Naive thymus-derived CD8-positive, alpha-beta T cell (primary cell): ENCODE measurements around the gene PEAR1. TPM values are rescaled to one million over a fixed set of nuclear protein-coding genes. Genes with fewer than 3 reads are reported as not detected.
"Not testable (repeated sequence)": the region's sequence is repeated elsewhere in the genome, so short reads cannot be mapped to it uniquely, and the experiment has no call there.

Source experiments
- ATAC-seq, 2 donors: fragments of 150-1000 bp; cut with Tn5 transposase in 1 of 2; sonication (Bioruptor Pico), chemical (Tn5 transposase) in 1 of 2; 1 replicate in 1 of 2; 2 replicates in 1 of 2; pipeline ENCODE4 v1.10.0; 2021; ENCODE audit warnings: mild to moderate bottlenecking in 2 of 2, moderate library complexity in 2 of 2
- POLR2A ChIA-PET: fragments of 350-600 bp; sonication (Branson Sonifier 250); formaldehyde crosslinking; loops from one replicate; lab custom pipeline; 2021; ENCODE audit warnings: antibody characterized with exemption; lab: Charles Lee
- DNase-seq, 10 donors: peaks; one replicate each; pipeline versions ENCODE4 v3.0.0 to v3.0.0-alpha.2; 2020 to 2022
- H3K27ac Mint-ChIP-seq, 10 donors: one replicate each; pipeline ENCODE4 v1.8.0; 2020 to 2022; ENCODE audit warnings: mild to moderate bottlenecking in 10 of 10, mixed read lengths in 10 of 10, moderate library complexity in 4 of 10, inconsistent platforms in 1 of 10
- H3K27me3 Mint-ChIP-seq, 5 donors: one replicate each; pipeline ENCODE4 v1.8.0; 2021 to 2022; ENCODE audit warnings: mixed read lengths in 5 of 5
- H3K36me3 Mint-ChIP-seq, 3 donors: one replicate each; pipeline ENCODE4 v1.8.0; 2020 to 2022; ENCODE audit warnings: mixed read lengths in 3 of 3, mild to moderate bottlenecking in 2 of 3, inconsistent platforms in 1 of 3
- H3K4me1 Mint-ChIP-seq, 4 donors: one replicate each; pipeline ENCODE4 v1.8.0; 2021 to 2022; ENCODE audit warnings: mixed read lengths in 4 of 4
- H3K4me3 Mint-ChIP-seq, 10 donors: one replicate each; pipeline ENCODE4 v1.8.0; 2020 to 2022; ENCODE audit warnings: mild to moderate bottlenecking in 10 of 10, mixed read lengths in 10 of 10, moderate library complexity in 6 of 10, inconsistent platforms in 1 of 10
- H3K9me3 Mint-ChIP-seq, 9 donors: one replicate each; pipeline ENCODE4 v1.8.0; 2020 to 2022; ENCODE audit warnings: mixed read lengths in 9 of 9, mild to moderate bottlenecking in 3 of 9, inconsistent platforms in 1 of 9, moderate library complexity in 1 of 9
- polyA plus RNA-seq, 3 donors: library from polyadenylated mRNA; unstranded; fragments of 300-500 nt; fragmentation: Illumina TruSeq; gene quantifications; one replicate each; pipeline ENCODE4 v1.2.3, GENCODE V29; 2021
- total RNA-seq, 8 experiments: library from RNA in 2 of 8; stranded (reverse) in 2 of 8; gene quantifications; one replicate each; pipeline ENCODE4 v1.2.3 and lab custom pipeline; 2021 to 2026

The PEAR1 gene
- total and polyA plus RNA-seq, 5 experiments from 2014 or later = 0.11 TPM; not detected in 4

- no peak for DNase-seq
- POLR2A ChIA-PET = no interaction called here
- Mint-ChIP-seq H3K27me3 (peaks cover 54 to 94% (median 70%) of the 10 kb centered on the region in 5 donors), H3K9me3 (no peaks in the 10 kb centered on the region), H3K4me1 (peaks cover 16 to 30% (median 25%) of the 10 kb centered on the region in 4 donors), H3K4me3 (peak overlapping the region in 9 of 10 donors; percentile 37 to 78 (median 64)), H3K27ac (peak overlapping the region in 4 of 10 donors; percentile 2 to 69 (median 30)), H3K36me3 (peaks cover 0 to 3% (median 0%) of the 10 kb centered on the region in 3 donors)
- ATAC-seq = no peak
Observed at GRCh38 chr1:156922986-156923669, 29.6 kb downstream of the PEAR1 start.

DNA sequence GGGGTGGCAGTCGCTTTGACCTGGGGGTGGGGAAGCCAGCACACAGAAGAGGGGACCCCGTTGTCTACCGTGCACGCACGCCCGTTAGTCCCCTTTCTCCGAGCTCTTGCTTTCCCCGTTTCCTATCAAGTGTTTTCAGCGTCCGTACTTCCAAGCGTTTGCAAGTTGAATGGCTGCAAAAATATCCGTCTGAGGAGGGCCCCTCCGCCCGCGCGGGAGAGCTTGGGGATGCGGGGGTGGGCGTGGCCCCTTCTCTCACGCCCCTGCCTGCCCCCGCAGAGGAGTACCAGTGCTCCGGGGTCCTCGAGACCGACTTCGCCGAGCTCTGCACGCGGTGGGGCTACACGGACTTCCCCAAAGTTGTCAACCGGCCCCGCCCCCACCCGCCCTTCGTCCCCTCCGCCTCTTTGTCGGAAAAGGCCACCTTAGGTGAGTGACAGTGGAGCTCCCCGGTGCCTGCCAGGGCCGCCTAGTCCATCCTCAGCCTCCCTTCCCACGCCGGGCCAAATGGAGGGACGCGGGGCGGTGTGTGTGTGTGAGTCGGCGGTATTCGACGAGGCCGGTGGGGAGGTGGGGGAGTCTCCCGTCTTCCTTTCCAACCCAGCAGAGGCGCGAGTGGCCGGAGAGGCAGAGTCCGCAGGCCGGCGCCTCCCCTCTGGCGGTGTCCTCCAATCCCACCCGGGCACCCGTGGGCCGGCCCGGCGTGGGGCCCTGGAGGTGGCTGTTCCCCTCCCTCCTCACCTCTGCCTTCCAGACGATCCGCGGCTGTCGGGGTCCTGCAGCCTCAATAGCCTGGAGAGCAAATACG lies 30.4 kb downstream of the PEAR1 start:
- Mint-ChIP-seq H3K4me1 (peaks cover 16 to 34% (median 28%) of the 10 kb centered on the region in 4 donors), H3K9me3 (no peaks in the 10 kb centered on the region), H3K4me3 (peak overlapping the region in 5 of 10 donors; percentile 15 to 77 (median 62)), H3K27me3 (peaks cover 53 to 96% (median 68%) of the 10 kb centered on the region in 5 donors), H3K27ac (peak overlapping the region in 1 of 10 donors; percentile 2), H3K36me3 (peaks cover 0 to 3% (median 0%) of the 10 kb centered on the region in 3 donors)
- DNase-seq = peak in 1 of 10 donors; percentile 13
- POLR2A ChIA-PET = interaction anchor here (0.8 kb wide), 1 partner anchor 229 kb away, joined by 5 read pairs; no protein-coding TSS in a partner anchor
- peak in 1 of 2 donors; percentile 8 for ATAC-seq

- DNase-seq (no peak), ATAC-seq (no peak)
- POLR2A ChIA-PET = interaction anchor here (0.8 kb wide), 1 partner anchor 229 kb away, joined by 5 read pairs; no protein-coding TSS in a partner anchor
- peaks cover 16 to 34% (median 28%) of the 10 kb centered on the region in 4 donors for H3K4me1 Mint-ChIP-seq
- H3K9me3 Mint-ChIP-seq = no peaks in the 10 kb centered on the region
- H3K36me3 Mint-ChIP-seq = peaks cover 0 to 3% (median 0%) of the 10 kb centered on the region in 3 donors
- peak overlapping the region in 4 of 10 donors; percentile 14 to 68 (median 45) for H3K4me3 Mint-ChIP-seq
- peak overlapping the region in 1 of 10 donors; percentile 65 for H3K27ac Mint-ChIP-seq
- peaks cover 52 to 96% (median 73%) of the 10 kb centered on the region in 5 donors for H3K27me3 Mint-ChIP-seq
Observed at GRCh38 chr1:156924478-156925153, 31.1 kb downstream of the PEAR1 start.

DNA sequence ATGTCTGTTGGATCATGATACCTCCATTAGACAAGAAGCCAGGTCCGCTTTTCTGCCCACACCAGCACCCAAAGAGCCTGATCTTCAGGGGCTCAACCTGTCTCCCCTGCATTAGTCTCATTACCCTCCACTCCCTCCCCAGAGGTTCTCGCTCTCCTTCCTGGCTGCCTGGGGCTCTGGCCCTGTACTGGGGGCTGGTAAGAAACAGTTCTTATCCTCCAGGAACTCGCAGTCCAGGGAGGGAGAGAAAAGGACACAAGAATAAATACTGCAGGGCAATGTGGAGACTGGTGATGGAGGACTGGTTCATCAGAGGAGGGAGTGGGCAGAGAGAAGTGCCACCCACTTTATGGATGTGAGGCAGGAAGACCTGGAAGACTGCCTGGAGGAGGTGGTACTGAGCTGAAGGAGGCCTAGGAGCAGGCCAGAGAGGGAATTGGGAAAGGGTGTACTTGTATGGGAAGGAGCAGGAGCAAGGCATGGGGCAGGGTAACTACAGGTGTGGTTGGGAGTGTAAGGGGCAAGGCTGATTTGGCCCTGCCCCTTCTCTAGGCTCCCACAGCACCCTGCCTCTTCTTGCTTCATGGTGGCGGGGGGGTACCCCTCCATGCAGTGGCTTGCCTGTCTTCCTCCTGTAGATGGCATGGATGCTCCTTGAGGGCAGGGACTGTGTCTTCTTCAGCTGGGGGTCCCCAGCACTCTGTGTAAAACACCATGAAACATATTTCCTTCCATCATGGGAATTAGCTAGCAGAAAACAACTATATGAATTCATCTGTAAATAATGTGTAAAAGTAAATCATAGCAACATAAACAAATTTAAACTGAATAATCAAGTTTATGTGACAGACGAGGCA lies 31.9 kb downstream of the PEAR1 start:
- Mint-ChIP-seq H3K9me3 (no peaks in the 10 kb centered on the region), H3K27ac (no peak overlapping the region), H3K27me3 (peaks cover 52 to 98% (median 77%) of the 10 kb centered on the region in 5 donors), H3K4me1 (peaks cover 16 to 33% (median 26%) of the 10 kb centered on the region in 4 donors), H3K4me3 (peak overlapping the region in 3 of 10 donors; percentile 1 to 14 (median 9)), H3K36me3 (peaks cover 0 to 3% (median 0%) of the 10 kb centered on the region in 3 donors)
- POLR2A ChIA-PET = no interaction called here
- ATAC-seq = no peak
- DNase-seq = no peak

GRCh38 chr1:156926175-156926574 lies 32.7 kb downstream of the PEAR1 start:
- POLR2A ChIA-PET = no interaction called here
- no peak overlapping the region for H3K27ac Mint-ChIP-seq
- peaks cover 53 to 98% (median 76%) of the 10 kb centered on the region in 5 donors for H3K27me3 Mint-ChIP-seq
- peaks cover 16 to 32% (median 26%) of the 10 kb centered on the region in 4 donors for H3K4me1 Mint-ChIP-seq
- DNase-seq (peak in 3 of 10 donors; percentile 10 to 28 (median 28)), ATAC-seq (peak; percentile 45 to 47)
- peak overlapping the region in 1 of 10 donors; percentile 30 for H3K4me3 Mint-ChIP-seq
- H3K9me3 Mint-ChIP-seq = no peaks in the 10 kb centered on the region
- peaks cover 0 to 3% (median 0%) of the 10 kb centered on the region in 3 donors for H3K36me3 Mint-ChIP-seq

- ATAC-seq, H3K9me3 Mint-ChIP-seq, H3K27ac Mint-ChIP-seq, DNase-seq, H3K36me3 Mint-ChIP-seq, POLR2A ChIA-PET: not testable (repeated sequence)
- Mint-ChIP-seq H3K27me3 (peaks cover 53 to 98% (median 76%) of the 10 kb centered on the region in 5 donors), H3K4me1 (peaks cover 16 to 36% (median 31%) of the 10 kb centered on the region in 4 donors), H3K4me3 (peak overlapping the region in 2 of 10 donors; percentile 46 to 51)
Observed at GRCh38 chr1:156926695-156927094, 33.2 kb downstream of the PEAR1 start.

GRCh38 chr1:156927215-156928042 lies 33.9 kb downstream of the PEAR1 start:
- DNase-seq = peak in 9 of 10 donors; percentile 36 to 77 (median 52)
- Mint-ChIP-seq H3K4me1 (peaks cover 13 to 37% (median 34%) of the 10 kb centered on the region in 4 donors), H3K9me3 (no peaks in the 10 kb centered on the region), H3K36me3 (peaks cover 0 to 3% (median 0%) of the 10 kb centered on the region in 3 donors), H3K27me3 (peaks cover 45 to 98% (median 74%) of the 10 kb centered on the region in 5 donors), H3K27ac (no peak overlapping the region), H3K4me3 (peak overlapping the region in 7 of 10 donors; percentile 14 to 71 (median 51))
- ATAC-seq = peak; percentile 79 to 80
- POLR2A ChIA-PET = no interaction called here

- POLR2A ChIA-PET = no interaction called here
- ATAC-seq (peak; percentile 7 to 16), DNase-seq (no peak)
- peak overlapping the region; percentile 14 to 71 (median 52) for H3K4me3 Mint-ChIP-seq
- peaks cover 0 to 3% (median 0%) of the 10 kb centered on the region in 3 donors for H3K36me3 Mint-ChIP-seq
- no peaks in the 10 kb centered on the region for H3K9me3 Mint-ChIP-seq
- peak overlapping the region in 1 of 10 donors; percentile 66 for H3K27ac Mint-ChIP-seq
- peaks cover 11 to 33% (median 32%) of the 10 kb centered on the region in 4 donors for H3K4me1 Mint-ChIP-seq
- H3K27me3 Mint-ChIP-seq = peaks cover 40 to 98% (median 67%) of the 10 kb centered on the region in 5 donors
Observed at GRCh38 chr1:156928043-156928602, 34.6 kb downstream of the PEAR1 start.

DNA sequence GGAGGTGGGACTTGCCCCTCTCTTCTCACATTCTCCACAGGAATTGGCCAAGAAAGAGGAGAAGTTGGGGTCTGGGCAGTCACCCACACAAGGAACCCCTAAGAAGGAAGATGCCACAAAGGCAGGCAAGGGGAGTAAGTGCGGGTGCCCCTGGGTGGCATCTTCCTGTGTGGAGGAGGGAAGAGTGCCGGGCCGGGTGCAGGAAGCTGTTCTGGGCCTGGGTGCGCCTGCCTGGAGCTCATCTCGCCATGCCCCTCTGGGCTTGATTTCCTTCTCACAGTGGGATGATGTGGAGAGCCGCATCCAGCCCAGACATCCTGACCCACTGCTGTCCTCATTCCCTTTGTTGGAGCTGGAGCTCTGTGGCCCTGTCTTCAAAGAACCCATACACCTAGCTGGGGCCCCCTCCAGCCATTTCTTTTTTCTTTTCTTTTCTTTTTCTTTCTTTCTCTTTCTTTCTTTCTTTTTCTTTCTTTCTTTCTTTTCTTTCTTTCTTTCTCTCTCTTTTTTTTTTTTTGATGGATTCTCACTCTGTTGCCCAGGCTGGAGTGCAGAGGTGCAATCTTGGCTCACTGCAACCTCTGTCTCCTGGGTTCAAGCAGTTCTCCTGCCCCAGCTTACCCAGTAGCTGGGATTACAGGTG lies 36.2 kb downstream of the PEAR1 start:
- POLR2A ChIA-PET = no interaction called here
- DNase-seq = no peak
- Mint-ChIP-seq H3K4me1 (peaks cover 7 to 28% (median 26%) of the 10 kb centered on the region in 4 donors), H3K4me3 (no peak overlapping the region), H3K27ac (no peak overlapping the region), H3K27me3 (peaks cover 36 to 82% (median 61%) of the 10 kb centered on the region in 5 donors), H3K9me3 (no peaks in the 10 kb centered on the region), H3K36me3 (no peaks in the 10 kb centered on the region)
- ATAC-seq = no peak

GRCh38 chr1:156930483-156930882 lies 37.0 kb downstream of the PEAR1 start:
- Mint-ChIP-seq H3K9me3 (no peaks in the 10 kb centered on the region), H3K27me3 (peaks cover 32 to 74% (median 53%) of the 10 kb centered on the region in 5 donors), H3K4me3 (no peak overlapping the region), H3K4me1 (peaks cover 7 to 27% (median 24%) of the 10 kb centered on the region in 4 donors), H3K36me3 (peaks cover 0 to 7% (median 0%) of the 10 kb centered on the region in 3 donors), H3K27ac (peak overlapping the region in 1 of 10 donors; percentile 53)
- DNase-seq (no peak), ATAC-seq (no peak)
- POLR2A ChIA-PET = no interaction called here
